H4 (cell line): ENCODE data around the gene DOK7. TPM values are rescaled to one million over a fixed set of nuclear protein-coding genes. Genes with fewer than 3 reads are reported as not detected.

Source experiments
- DNase-seq: peaks from one replicate; pipeline ENCODE4 v3.0.0-alpha.2; 2015; ENCODE audit warnings: low spot score
- total RNA-seq: library from RNA; depleted of rRNA; stranded (reverse); fragments of >200 nt; shearing (Covaris generic); gene quantifications from 2 replicates; pipeline ENCODE4 v1.2.3, GENCODE V29; 2014

The DOK7 gene
- total RNA-seq, 1 experiment from 2014 or later = 0.04 TPM

DNA sequence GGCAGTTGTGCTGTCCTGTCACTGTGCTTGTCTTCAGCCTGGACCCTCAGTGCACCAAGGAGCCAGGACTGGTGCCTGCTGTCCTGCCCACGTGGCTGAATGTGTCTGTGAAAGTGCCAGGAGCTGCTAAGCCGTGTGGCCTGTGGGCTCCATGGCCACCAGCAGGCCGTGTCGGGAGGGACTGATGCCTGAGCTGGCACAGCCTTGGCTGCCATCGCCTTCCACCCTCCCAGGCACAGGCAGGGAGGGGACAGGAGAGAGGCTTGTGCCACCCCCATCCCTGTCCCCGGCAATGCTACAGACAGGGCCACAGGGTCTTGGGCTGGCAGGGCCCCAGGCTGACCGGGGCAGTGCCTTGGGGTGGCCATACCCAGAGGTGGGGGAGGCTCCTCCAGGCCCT, 24.8 kb downstream of the DOK7 start:
- no peak for DNase-seq

GRCh38 chr4:3488820-3489219, 25.7 kb downstream of the DOK7 start:
- no peak for DNase-seq

- no peak for DNase-seq
These were observed 26.4 kb downstream of the DOK7 start for GRCh38 chr4:3489451-3489962.

- DNase-seq = peak; percentile 44
These were observed 28.7 kb downstream of the DOK7 start for GRCh38 chr4:3491681-3492405.

DNA sequence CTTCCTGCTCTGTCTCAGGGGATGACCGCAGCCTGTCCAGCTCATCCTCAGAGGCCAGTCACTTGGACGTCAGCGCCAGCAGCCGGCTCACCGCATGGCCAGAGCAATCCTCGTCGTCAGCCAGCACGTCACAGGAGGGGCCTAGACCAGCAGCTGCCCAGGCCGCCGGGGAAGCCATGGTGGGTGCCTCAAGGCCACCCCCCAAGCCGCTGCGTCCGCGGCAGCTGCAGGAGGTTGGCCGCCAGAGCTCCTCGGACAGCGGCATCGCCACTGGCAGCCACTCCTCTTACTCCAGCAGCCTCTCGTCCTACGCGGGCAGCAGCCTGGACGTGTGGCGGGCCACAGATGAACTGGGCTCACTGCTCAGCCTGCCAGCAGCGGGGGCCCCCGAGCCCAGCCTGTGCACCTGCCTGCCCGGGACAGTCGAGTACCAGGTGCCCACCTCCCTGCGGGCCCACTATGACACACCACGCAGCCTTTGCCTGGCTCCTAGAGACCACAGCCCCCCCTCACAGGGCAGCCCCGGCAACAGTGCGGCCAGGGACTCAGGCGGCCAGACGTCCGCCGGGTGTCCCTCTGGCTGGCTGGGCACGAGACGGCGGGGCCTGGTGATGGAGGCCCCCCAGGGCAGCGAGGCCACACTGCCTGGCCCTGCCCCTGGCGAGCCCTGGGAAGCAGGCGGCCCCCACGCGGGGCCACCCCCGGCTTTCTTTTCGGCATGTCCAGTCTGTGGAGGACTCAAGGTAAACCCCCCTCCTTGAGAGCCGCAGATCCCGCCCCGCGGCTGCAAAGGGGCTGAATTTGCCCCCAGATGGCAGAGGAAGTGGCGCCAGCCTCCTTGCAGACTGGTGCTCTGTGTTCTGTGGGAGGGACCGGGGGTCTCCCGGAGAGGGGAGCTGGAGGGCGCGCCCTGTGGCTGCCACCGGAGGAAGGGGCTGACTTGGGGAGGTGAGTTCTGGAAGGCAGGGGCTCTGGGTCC, 29.9 kb downstream of the DOK7 start:
- no peak for DNase-seq

- DNase-seq = no peak
These were observed 30.8 kb downstream of the DOK7 start for GRCh38 chr4:3493720-3494461.

DNA sequence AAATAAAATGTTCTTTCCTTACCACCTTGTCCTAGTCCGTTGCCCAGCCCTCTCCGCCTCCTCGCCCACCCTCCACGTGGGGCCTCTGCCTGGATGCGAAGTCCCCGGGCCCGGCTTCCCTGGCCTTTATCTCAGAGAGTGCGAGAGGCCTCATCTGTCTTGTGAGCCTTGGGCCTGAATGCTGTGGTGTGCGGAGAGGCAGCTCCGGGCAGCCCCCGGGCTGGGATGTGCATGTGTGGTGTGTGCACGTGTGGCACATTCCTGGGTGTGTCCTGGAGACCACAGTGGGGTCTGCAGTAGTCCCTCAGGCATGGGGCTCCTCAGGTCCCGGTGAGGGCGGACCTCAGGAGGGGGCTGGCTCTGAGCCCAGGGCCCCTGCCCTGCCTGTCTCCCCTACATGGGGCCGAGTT, 31.4 kb downstream of the DOK7 start:
- DNase-seq = no peak

- no peak for DNase-seq
These were observed 32.3 kb downstream of the DOK7 start for GRCh38 chr4:3495204-3495975.

GRCh38 chr4:3496021-3496420, 32.9 kb downstream of the DOK7 start:
- no peak for DNase-seq

GRCh38 chr4:3497095-3497494, 34.0 kb downstream of the DOK7 start:
- DNase-seq = no peak

DNA sequence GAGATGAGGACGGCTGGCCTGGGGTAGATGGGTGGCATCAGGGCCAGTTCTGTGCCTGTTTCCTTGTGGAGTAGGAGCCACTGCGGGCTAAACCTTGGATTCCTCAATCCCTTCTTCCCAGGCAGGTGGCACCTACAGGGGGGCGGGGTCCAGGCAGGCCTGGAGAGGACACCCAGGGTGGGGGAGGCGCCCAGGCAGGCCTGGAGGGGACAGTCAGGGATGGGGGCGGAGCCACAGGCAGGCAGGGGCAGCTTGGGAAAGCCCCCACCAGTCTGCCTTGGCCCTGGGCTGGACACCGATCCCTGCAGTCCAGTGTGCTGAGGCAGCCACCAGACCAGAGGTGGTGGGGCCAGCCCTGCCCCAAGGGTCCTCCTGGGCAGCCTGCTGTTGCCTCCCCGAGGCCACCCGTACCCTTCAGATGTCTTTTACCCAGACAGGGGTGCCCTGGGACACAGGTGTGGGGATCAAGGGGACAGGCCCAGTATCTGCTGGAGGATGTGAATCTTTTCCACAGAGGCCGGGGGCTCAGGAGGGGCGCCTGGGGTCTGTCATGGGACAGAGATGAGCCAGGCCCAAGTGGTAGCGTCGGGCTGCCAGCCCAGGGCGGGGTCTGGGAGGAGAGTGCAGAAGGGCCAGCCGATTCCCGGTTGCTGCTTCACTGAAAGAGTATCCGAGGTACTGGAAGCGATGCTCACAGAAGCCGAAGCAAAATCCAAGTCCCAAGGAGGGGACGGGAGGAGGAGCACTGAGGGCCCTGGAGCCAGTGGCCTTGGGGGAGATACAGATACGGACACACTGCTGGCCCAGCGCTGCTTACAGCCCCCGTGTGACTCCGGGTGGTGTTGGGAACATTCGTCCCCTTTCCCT, 34.6 kb downstream of the DOK7 start:
- no peak for DNase-seq

DNA sequence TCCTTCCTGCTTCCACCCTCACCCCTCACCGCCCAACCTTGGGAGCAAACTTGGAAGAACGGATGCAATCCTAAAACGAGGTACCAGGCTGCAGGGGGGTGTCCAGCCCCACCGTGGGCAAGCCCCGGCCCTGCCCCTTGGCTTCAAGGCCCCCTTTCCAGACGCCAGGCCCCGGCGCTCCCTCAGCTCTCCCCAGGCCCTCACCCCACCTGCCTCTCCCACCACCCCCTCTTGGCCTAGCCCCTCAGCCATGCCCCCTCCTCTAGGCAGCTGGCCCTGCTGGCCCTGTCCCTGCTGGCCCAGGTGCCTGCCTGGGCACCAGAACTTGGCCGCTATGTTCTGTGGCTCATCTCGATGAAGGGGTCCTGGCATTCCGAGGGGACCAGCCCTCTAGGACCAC, 35.3 kb downstream of the DOK7 start:
- no peak for DNase-seq

GRCh38 chr4:3498901-3499510, 35.9 kb downstream of the DOK7 start:
- no peak for DNase-seq

GRCh38 chr4:3499710-3500109, 36.6 kb downstream of the DOK7 start:
- no peak for DNase-seq

DNA sequence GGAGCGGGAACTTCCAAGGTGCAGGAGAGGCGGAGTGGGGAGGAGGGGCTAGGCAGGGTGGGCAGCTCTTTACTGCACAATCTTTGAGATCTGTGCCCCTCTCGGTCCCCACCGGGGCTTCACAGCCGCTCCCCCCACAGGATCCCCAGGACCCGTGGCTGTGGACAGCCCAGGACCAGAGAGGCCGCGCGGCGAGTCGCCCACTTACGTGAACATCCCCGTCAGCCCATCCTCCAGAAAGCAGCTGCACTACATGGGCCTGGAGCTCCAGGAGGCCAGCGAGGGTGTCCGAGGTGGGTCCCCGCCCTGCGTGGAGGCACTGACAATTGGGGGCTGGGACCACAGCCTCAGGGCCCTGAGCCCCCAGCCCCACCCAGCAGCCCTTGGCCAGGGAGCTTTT, 37.0 kb downstream of the DOK7 start:
- no peak for DNase-seq

- no peak for DNase-seq
These were observed 37.6 kb downstream of the DOK7 start for GRCh38 chr4:3500634-3501101.

- DNase-seq = no peak
These were observed 38.2 kb downstream of the DOK7 start for GRCh38 chr4:3501126-3501824.

DNA sequence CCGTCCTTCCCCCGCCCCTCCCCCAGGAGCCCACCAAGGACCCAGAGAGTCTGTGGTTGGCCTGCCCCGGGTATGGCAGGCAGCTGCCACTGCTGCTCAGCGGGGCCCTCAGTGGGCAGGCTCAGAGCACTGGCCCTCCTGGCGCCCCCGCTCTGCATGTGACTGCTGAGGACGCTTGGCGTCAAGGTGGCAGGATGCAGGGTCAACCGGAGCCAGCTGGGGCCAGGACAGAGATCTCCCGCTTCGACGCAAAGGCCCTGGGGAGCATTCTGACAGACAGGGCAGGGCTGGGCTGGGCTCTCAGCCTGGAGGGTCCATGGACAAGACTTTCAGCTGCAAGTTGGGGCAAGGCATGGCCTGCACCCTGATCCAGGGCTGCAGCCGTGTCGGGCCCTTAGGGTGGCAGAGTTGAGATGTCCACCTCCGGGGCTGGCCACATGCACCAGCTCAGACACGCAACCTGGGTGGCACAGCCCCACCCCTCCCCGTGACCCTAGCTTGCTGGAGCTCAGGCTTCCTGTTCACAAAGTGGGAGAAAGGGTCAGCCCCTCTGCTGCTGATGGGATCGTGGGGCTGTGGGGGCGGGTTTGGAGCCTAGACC, 38.8 kb downstream of the DOK7 start:
- no peak for DNase-seq
